A549 (cell line): ENCODE results near the gene RASL10A. TPM values are rescaled to one million over a fixed set of nuclear protein-coding genes. Genes with fewer than 3 reads are reported as not detected.
A peak's percentile ranks its signal among the peaks of the same experiment; 100 is the strongest.

Experiments
- ATAC-seq, 2 experiments: fragments of 200-7000 bp in 1 of 2; fragments of >200 bp in 1 of 2; cut with Nextera tagmentation in 1 of 2; cut with Tn5 transposase in 1 of 2; 3 replicates each; pipeline versions ENCODE4 v1.8.0 to v1.9.1; 2018 to 2020; ENCODE audit warnings: mild to moderate bottlenecking in 1 of 2, moderate library complexity in 1 of 2
- CTCF ChIA-PET: fragments of 300-600 bp; sonication (Branson Sonifier 250); formaldehyde crosslinking; extraction: SDS; loops from one replicate; lab custom pipeline; 2021; ENCODE audit warnings: antibody characterized with exemption, inconsistent platforms; lab: Yijun Ruan, JAX
- POLR2A ChIA-PET: fragments of 350-600 bp; formaldehyde crosslinking; extraction: SDS; loops from one replicate; lab custom pipeline; 2021; ENCODE audit warnings: antibody characterized with exemption, inconsistent platforms; lab: Yijun Ruan, JAX
- DNase-seq, 2 experiments: peaks; one replicate each; pipeline versions ENCODE4 v3.0.0 to v3.0.0-alpha.2; 2011 to 2016; ENCODE audit warnings: low read depth in 1 of 2, low spot score in 1 of 2
- FAIRE-seq: peaks from 2 replicates; lab custom pipeline; 2011; peaks lifted over from hg19 to GRCh38; lab: Jason Lieb, UNC
- H3K27ac ChIP-seq, 2 experiments: fragments of >200 bp; sonication (Bioruptor Twin); formaldehyde crosslinking; 3 replicates each; pipeline ENCODE4 v1.5.1; 2016 to 2017
- H3K4me1 ChIP-seq: fragments of >200 bp; sonication (Bioruptor Twin); formaldehyde crosslinking; 3 replicates; pipeline ENCODE4 v1.6.1; 2016
- H3K4me2 ChIP-seq: fragments of >200 bp; sonication (Bioruptor Twin); formaldehyde crosslinking; 3 replicates; pipeline ENCODE4 v1.6.1; 2016
- H3K4me3 ChIP-seq: fragments of >200 bp; sonication (Bioruptor Twin); formaldehyde crosslinking; 3 replicates; pipeline ENCODE4 v1.5.1; 2016
- H3K9me3 ChIP-seq: fragments of >200 bp; sonication (Bioruptor Twin); formaldehyde crosslinking; 3 replicates; pipeline ENCODE4 v1.6.1; 2016
- CBX8 ChIP-seq: fragments of 200-600 bp; sonication (generic); IDR thresholded peaks from 2 replicates; pipeline ENCODE4 v1.6.1; 2016
- ESRRA ChIP-seq: fragments of 150-350 bp; IDR thresholded peaks from 2 replicates; pipeline ENCODE4 v1.6.1; 2014; ENCODE audit warnings: mild to moderate bottlenecking, low read length, borderline replicate concordance
- FOXS1 ChIP-seq: fragments of 250-450 bp; sonication (Bioruptor Pico); IDR thresholded peaks from 2 replicates; pipeline ENCODE4 v1.5.0; 2020; ENCODE audit warnings: mild to moderate bottlenecking, moderate library complexity
- HEYL ChIP-seq: fragments of 250-450 bp; sonication (Bioruptor Pico); IDR thresholded peaks from 2 replicates; pipeline ENCODE4 v1.8.0; 2021; ENCODE audit warnings: mild to moderate bottlenecking, moderate library complexity
- KDM1A ChIP-seq: fragments of 200-600 bp; sonication (generic); IDR thresholded peaks from 2 replicates; pipeline ENCODE4 v1.6.1; 2016; ENCODE audit warnings: low read depth, mild to moderate bottlenecking
- KDM5A ChIP-seq: fragments of 200-600 bp; sonication (generic); IDR thresholded peaks from 2 replicates; pipeline ENCODE4 v1.6.1; 2016; ENCODE audit warnings: antibody characterized with exemption, mild to moderate bottlenecking
- MYC ChIP-seq: IDR thresholded peaks from 2 replicates; pipeline ENCODE4 v1.6.1; 2012; ENCODE audit warnings: mild to moderate bottlenecking, inconsistent platforms, low read length, improper control_type of control experiment, borderline replicate concordance
- RNF2 ChIP-seq: fragments of 200-600 bp; sonication (generic); IDR thresholded peaks from 2 replicates; pipeline ENCODE4 v1.6.1; 2016; ENCODE audit warnings: low read depth, mild to moderate bottlenecking, antibody characterized with exemption, moderate library complexity, borderline replicate concordance
- SREBF2 ChIP-seq: fragments of 450-650 bp; IDR thresholded peaks from 2 replicates; pipeline ENCODE4 v1.6.1; 2014; ENCODE audit warnings: mild to moderate bottlenecking, moderate library complexity
- TP53 ChIP-seq: fragments of 250-450 bp; sonication (Bioruptor Pico); IDR thresholded peaks from 2 replicates; pipeline ENCODE4 v1.5.0; 2021; ENCODE audit warnings: mild to moderate bottlenecking, moderate library complexity
- USF2 ChIP-seq: fragments of 450-650 bp; IDR thresholded peaks from 2 replicates; pipeline ENCODE4 v1.6.1; 2014; ENCODE audit warnings: antibody characterized with exemption
- ZFP36 ChIP-seq: fragments of 450-650 bp; IDR thresholded peaks from 2 replicates; pipeline ENCODE4 v1.6.1; 2014; ENCODE audit warnings: borderline replicate concordance; ENCODE audit not compliant: partially characterized antibody
- WGBS: methylation state at CpG from one replicate; pipeline ENCODE4 v1.1.6; 2017; ENCODE audit errors: missing lambda C conversion rate; 5-methylcytosine and 5-hydroxymethylcytosine counted together
- polyA plus RNA-seq, 4 experiments: library from polyadenylated mRNA; depleted of rRNA in 3 of 4; stranded (reverse); fragments of >200 nt; fragmentation: RNase III in 1 of 4; extraction: RNeasy Plus Mini Kit Qiagen cat#74134 plus additional on column Dnase treatment in 1 of 4; gene quantifications; 2 replicates in 3 of 4; 3 replicates in 1 of 4; pipeline ENCODE4 v1.2.3, GENCODE V29; 2011 to 2017
- TF ChIP-seq, protein P1 (sequence below): fragments of 150-350 bp; IDR thresholded peaks from 2 replicates; pipeline ENCODE4 v1.6.1; 2014; ENCODE audit warnings: low read depth, mild to moderate bottlenecking, low read length
- TF ChIP-seq, protein P2 (sequence below): fragments of >200 bp; sonication (Bioruptor Twin); formaldehyde crosslinking; IDR thresholded peaks from 3 replicates; pipeline ENCODE4 v1.5.1; 2016
- TF ChIP-seq, protein P3 (sequence below): fragments of >200 bp; sonication (Bioruptor Twin); formaldehyde crosslinking; IDR thresholded peaks from 2 replicates; pipeline ENCODE4 v1.6.1; 2016

Gene RASL10A
- polyA plus RNA-seq, 2 of the 4 experiments (the other 2 are of a cell fraction): 0.08 to 0.25 TPM

DNA sequence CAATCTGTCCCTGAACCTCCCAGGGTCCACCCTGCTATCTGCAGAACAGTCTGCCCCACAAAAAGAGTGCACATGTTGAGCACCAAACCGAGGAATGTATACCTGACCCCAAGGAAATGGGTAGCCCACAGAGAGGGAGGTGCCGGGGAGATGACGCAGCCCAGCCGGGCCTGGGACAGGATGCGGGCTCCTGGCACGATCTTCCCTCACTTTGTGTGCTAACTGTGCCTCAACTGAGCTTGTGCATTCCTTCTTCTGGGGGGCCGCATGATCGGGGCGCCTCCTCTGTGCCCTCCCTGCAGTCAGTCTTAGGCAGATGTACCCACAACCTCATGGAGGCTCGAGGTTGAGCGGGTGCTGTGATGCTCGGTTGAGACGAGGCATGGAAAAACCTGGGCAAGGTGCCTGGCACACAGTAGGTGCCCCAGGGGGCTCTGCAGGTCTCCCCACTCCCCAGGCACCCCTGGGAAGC lies 6.7 kb downstream of the RASL10A start:
- H3K27ac ChIP-seq: peak overlapping the region in 1 of 2 experiments; percentile 98; a peak in 3 of 6 replicates
- H3K4me1 ChIP-seq: peaks cover 42% of the 10 kb centered on the region
- no peak overlapping the region for H3K4me3 ChIP-seq
- no peak for FAIRE-seq
- H3K4me2 ChIP-seq: peak overlapping the region; percentile 94; the same call in 2 of the 3 replicates
- no peak for DNase-seq
- ChIA-PET CTCF (interaction anchor here (0.9 kb wide), 1 partner anchor 50 kb away, joined by 3 read pairs; no protein-coding TSS in a partner anchor), POLR2A (no interaction called here)
- ATAC-seq: no peak
- no peak for TF ChIP-seq SREBF2
- no peak for TF ChIP-seq ZFP36
- TF ChIP-seq TP53 (CRISPR knock-in tag): no peak
- TF ChIP-seq RNF2: no peak
- TF ChIP-seq, protein P1, sequence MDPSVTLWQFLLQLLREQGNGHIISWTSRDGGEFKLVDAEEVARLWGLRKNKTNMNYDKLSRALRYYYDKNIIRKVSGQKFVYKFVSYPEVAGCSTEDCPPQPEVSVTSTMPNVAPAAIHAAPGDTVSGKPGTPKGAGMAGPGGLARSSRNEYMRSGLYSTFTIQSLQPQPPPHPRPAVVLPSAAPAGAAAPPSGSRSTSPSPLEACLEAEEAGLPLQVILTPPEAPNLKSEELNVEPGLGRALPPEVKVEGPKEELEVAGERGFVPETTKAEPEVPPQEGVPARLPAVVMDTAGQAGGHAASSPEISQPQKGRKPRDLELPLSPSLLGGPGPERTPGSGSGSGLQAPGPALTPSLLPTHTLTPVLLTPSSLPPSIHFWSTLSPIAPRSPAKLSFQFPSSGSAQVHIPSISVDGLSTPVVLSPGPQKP: no peak
- TF ChIP-seq, protein P2, sequence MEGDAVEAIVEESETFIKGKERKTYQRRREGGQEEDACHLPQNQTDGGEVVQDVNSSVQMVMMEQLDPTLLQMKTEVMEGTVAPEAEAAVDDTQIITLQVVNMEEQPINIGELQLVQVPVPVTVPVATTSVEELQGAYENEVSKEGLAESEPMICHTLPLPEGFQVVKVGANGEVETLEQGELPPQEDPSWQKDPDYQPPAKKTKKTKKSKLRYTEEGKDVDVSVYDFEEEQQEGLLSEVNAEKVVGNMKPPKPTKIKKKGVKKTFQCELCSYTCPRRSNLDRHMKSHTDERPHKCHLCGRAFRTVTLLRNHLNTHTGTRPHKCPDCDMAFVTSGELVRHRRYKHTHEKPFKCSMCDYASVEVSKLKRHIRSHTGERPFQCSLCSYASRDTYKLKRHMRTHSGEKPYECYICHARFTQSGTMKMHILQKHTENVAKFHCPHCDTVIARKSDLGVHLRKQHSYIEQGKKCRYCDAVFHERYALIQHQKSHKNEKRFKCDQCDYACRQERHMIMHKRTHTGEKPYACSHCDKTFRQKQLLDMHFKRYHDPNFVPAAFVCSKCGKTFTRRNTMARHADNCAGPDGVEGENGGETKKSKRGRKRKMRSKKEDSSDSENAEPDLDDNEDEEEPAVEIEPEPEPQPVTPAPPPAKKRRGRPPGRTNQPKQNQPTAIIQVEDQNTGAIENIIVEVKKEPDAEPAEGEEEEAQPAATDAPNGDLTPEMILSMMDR: no peak
- no peak for TF ChIP-seq FOXS1 (CRISPR knock-in tag)
- no peak for TF ChIP-seq KDM5A
- no peak for TF ChIP-seq HEYL (CRISPR knock-in tag)
- WGBS: 81% methylated on average over 7 of the region's 13 CpGs
- no peaks in the 10 kb centered on the region for H3K9me3 ChIP-seq

DNA sequence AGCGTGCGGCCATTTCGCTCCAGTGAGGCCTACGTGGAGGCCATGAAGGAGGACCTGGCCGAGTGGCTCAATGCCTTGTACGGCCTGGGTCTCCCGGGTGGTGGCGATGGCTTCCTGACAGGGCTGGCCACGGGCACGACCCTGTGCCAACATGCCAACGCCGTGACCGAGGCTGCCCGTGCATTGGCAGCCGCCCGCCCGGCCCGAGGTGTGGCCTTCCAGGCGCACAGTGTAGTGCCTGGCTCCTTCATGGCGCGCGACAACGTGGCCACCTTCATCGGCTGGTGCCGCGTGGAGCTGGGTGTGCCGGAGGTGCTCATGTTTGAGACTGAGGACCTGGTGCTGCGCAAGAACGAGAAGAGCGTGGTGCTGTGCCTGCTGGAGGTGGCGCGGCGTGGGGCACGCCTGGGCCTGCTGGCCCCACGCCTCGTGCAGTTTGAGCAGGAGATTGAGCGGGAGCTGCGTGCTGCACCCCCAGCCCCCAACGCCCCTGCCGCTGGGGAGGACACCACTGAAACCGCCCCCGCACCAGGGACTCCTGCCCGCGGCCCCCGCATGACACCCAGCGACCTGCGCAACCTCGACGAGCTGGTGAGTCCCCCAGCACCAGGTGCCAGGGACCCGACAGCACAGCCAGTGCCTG lies 7.2 kb downstream of the RASL10A start:
- ATAC-seq: no peak
- TF ChIP-seq USF2: no peak
- TF ChIP-seq ESRRA: no peak
- no peak for TF ChIP-seq MYC
- no peak for TF ChIP-seq CBX8
- no peak for TF ChIP-seq SREBF2
- TF ChIP-seq, protein P3, sequence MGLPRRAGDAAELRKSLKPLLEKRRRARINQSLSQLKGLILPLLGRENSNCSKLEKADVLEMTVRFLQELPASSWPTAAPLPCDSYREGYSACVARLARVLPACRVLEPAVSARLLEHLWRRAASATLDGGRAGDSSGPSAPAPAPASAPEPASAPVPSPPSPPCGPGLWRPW: no peak
- ChIA-PET POLR2A (no interaction called here), CTCF (interaction anchor here (0.9 kb wide), 1 partner anchor 50 kb away, joined by 3 read pairs; no protein-coding TSS in a partner anchor)
- peak overlapping the region in 1 of 2 experiments; percentile 98; a peak in 3 of 6 replicates for H3K27ac ChIP-seq
- WGBS: 94% methylated on average over 25 of the region's 50 CpGs
- FAIRE-seq: no peak
- peaks cover 45% of the 10 kb centered on the region for H3K4me1 ChIP-seq
- no peak overlapping the region for H3K4me3 ChIP-seq
- DNase-seq: no peak
- H3K4me2 ChIP-seq: peak overlapping the region; percentile 94
- H3K9me3 ChIP-seq: no peaks in the 10 kb centered on the region

DNA sequence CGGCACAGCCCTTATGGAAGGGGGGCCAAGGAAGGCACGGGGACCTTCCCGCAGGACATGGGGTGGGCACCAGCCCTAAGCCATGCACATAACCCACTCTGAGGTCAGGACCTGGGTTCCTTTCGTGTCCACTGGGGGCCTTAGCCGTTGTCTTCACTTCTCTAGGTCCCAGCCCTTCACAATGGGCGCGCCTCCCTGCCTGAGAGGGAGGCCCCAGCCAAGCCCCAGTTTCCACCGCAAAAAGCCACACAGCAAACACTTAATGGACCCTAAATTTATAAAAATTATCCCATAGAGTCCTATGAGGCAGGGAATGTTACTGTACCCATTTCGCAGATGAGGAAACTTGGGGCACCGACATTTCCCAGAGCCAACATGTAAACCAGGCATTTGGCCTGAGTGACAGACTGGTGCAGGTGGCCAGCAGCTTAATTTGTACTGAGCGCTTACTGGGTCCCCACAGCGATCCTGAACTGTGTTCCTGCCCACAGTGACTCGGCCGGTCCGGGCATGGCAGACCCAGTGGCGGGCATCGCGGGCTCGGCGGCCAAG lies 7.8 kb downstream of the RASL10A start:
- peaks cover 50% of the 10 kb centered on the region for H3K4me1 ChIP-seq
- 74% methylated on average over 17 of the region's 20 CpGs for WGBS
- peak overlapping the region; percentile 94 for H3K4me2 ChIP-seq
- no peaks in the 10 kb centered on the region for H3K9me3 ChIP-seq
- ATAC-seq: no peak
- DNase-seq: no peak
- CTCF ChIA-PET: interaction anchor here (1.2 to 5.6 kb wide), 3 partner anchors 24 to 52 kb away, joined by 3 to 40 read pairs (median 11); no protein-coding TSS in a partner anchor
- POLR2A ChIA-PET: no interaction called here
- H3K4me3 ChIP-seq: peak overlapping the region; percentile 80
- TF ChIP-seq, protein P1: no peak
- peak; percentile 79; the same call in 1 of the 2 replicates for TF ChIP-seq KDM1A
- TF ChIP-seq, all 56 proteins: peak for 1
- peak overlapping the region; percentile 96 to 98 for H3K27ac ChIP-seq
- no peak for FAIRE-seq
